HepG2 (cell line): ENCODE data around the gene ARHGDIA. TPM values are rescaled to one million over a fixed set of nuclear protein-coding genes. Genes with fewer than 3 reads are reported as not detected.

ENCODE experiments used
- ATAC-seq: fragments of 200-7000 bp; cut with Tn5 transposase; 3 replicates; pipeline ENCODE4 v1.9.1; 2020; ENCODE audit warnings: mild to moderate bottlenecking, moderate library complexity
- BruUV-seq: library from RNA; stranded (reverse); fragments of 400-500 nt; replicated peaks from 2 replicates; lab custom pipeline; 2021; lab: Mats Ljungman, UMichigan
- CTCF ChIA-PET: fragments of 300-600 bp; formaldehyde crosslinking; extraction: SDS; loops from one replicate; lab custom pipeline; 2021; ENCODE audit warnings: low total read pairs, inconsistent platforms, low intra/inter-chr PET ratio; lab: Yijun Ruan, JAX
- POLR2A ChIA-PET: fragments of 350-600 bp; sonication (Branson Sonifier 250); formaldehyde crosslinking; loops from one replicate; lab custom pipeline; 2020; ENCODE audit warnings: antibody characterized with exemption, inconsistent platforms; lab: Yijun Ruan, JAX
- DNase-seq: peaks from one replicate; pipeline ENCODE4 v3.0.0-alpha.2; 2015; ENCODE audit warnings: low spot score
- FAIRE-seq: peaks from 3 replicates; lab custom pipeline; 2011; peaks lifted over from hg19 to GRCh38; lab: Jason Lieb, UNC
- H2AFZ ChIP-seq: one replicate; pipeline ENCODE4 v1.6.1; 2011; ENCODE audit warnings: low read length, inconsistent platforms
- H3K27ac ChIP-seq: fragments of 300-600 bp; 3 replicates; pipeline ENCODE4 v1.8.0; 2011; ENCODE audit warnings: mixed run types, mild to moderate bottlenecking, mixed read lengths, low read length, inconsistent platforms; ENCODE audit not compliant: insufficient read depth; ENCODE audit errors: extremely low read length
- H3K27me3 ChIP-seq, 2 experiments: fragments of 200-600 bp in 1 of 2; 2 replicates in 1 of 2; 3 replicates in 1 of 2; pipeline versions ENCODE4 v1.6.0 to v1.8.0; 2011; ENCODE audit warnings: low read length in 2 of 2, mild to moderate bottlenecking in 2 of 2, moderate library complexity in 2 of 2, inconsistent platforms in 1 of 2; ENCODE audit not compliant: insufficient read depth in 2 of 2, control insufficient read depth in 1 of 2
- H3K36me3 ChIP-seq, 2 experiments: fragments of 200-600 bp in 1 of 2; replicated peaks in 1 of 2; 2 replicates in 1 of 2; 3 replicates in 1 of 2; pipeline versions ENCODE4 v1.5.1 to v1.8.0; 2011; ENCODE audit warnings: low read length in 2 of 2, inconsistent platforms in 1 of 2; ENCODE audit not compliant: insufficient read depth in 2 of 2, control insufficient read depth in 1 of 2
- H3K4me1 ChIP-seq: 2 replicates; pipeline ENCODE4 v1.5.1; 2012; ENCODE audit warnings: low read length, inconsistent platforms; ENCODE audit not compliant: insufficient read depth
- H3K4me2 ChIP-seq: 2 replicates; pipeline ENCODE4 v1.6.0; 2011; ENCODE audit warnings: low read depth, low read length, inconsistent platforms
- H3K4me3 ChIP-seq, 3 experiments: fragments of 200-600 bp in 1 of 3; sonication (generic), shearing (Covaris generic) in 1 of 3; replicated peaks in 1 of 3; 2 replicates each; pipeline ENCODE4 v1.5.1; 2011 to 2016; ENCODE audit warnings: low read length in 3 of 3, inconsistent platforms in 2 of 3, low read depth in 2 of 3, mild to moderate bottlenecking in 2 of 3, control low read depth in 1 of 3, mixed read lengths in 1 of 3; ENCODE audit not compliant: insufficient read depth in 1 of 3
- H3K79me2 ChIP-seq: one replicate; pipeline ENCODE4 v1.6.1; 2011; ENCODE audit warnings: low read length, inconsistent platforms; ENCODE audit not compliant: insufficient read depth
- H3K9ac ChIP-seq: 2 replicates; pipeline ENCODE4 v1.6.0; 2011; ENCODE audit warnings: mild to moderate bottlenecking, low read depth, low read length, inconsistent platforms; ENCODE audit not compliant: insufficient read depth
- H3K9me3 ChIP-seq: 2 replicates; pipeline ENCODE4 v1.5.1; 2012; ENCODE audit warnings: mild to moderate bottlenecking, low read length
- H4K20me1 ChIP-seq: 2 replicates; pipeline ENCODE4 v1.6.0; 2011; ENCODE audit warnings: inconsistent platforms, mild to moderate bottlenecking, low read length, moderate library complexity; ENCODE audit not compliant: insufficient read depth
- ADNP ChIP-seq: sonication (generic); formaldehyde crosslinking; IDR thresholded peaks from 2 replicates; pipeline ENCODE4 v1.4.0; 2020; ENCODE audit warnings: missing genetic modification reagents
- CCAR2 ChIP-seq: fragments of 200-400 bp; formaldehyde crosslinking; optimal IDR thresholded peaks from 2 replicates; pipeline ENCODE3; 2018; ENCODE audit warnings: low read depth, mild to moderate bottlenecking, low read length, moderate library complexity
- IRX3 ChIP-seq: sonication (generic); formaldehyde crosslinking; IDR thresholded peaks from 2 replicates; pipeline ENCODE4 v1.8.1; 2023; ENCODE audit warnings: mild to moderate bottlenecking, low read depth, missing genetic modification reagents, borderline replicate concordance
- JARID2 ChIP-seq: sonication (generic); formaldehyde crosslinking; IDR thresholded peaks from 2 replicates; pipeline ENCODE4 v1.8.1; 2023; ENCODE audit warnings: missing genetic modification reagents, inconsistent platforms; ENCODE audit not compliant: insufficient replicate concordance
- MLX ChIP-seq: IDR thresholded peaks from 2 replicates; pipeline ENCODE4 v1.6.1; 2016
- NFATC3 ChIP-seq: sonication (generic); formaldehyde crosslinking; IDR thresholded peaks from 2 replicates; pipeline ENCODE4 v1.5.1; 2020; ENCODE audit warnings: mild to moderate bottlenecking, missing genetic modification reagents
- PRDM4 ChIP-seq: sonication (generic); formaldehyde crosslinking; IDR thresholded peaks from 2 replicates; pipeline ENCODE4 v1.9.0; 2021; ENCODE audit warnings: missing genetic modification reagents, borderline replicate concordance
- SP4 ChIP-seq: sonication (generic); formaldehyde crosslinking; IDR thresholded peaks from 2 replicates; pipeline ENCODE4 v1.8.1; 2023; ENCODE audit warnings: mild to moderate bottlenecking, missing genetic modification reagents
- ZBTB1 ChIP-seq: sonication (generic); formaldehyde crosslinking; IDR thresholded peaks from 2 replicates; pipeline ENCODE4 v1.4.0; 2020; ENCODE audit warnings: missing genetic modification reagents, borderline replicate concordance
- ZSCAN30 ChIP-seq: sonication (generic); formaldehyde crosslinking; IDR thresholded peaks from 2 replicates; pipeline ENCODE4 v1.5.0; 2020; ENCODE audit warnings: mild to moderate bottlenecking, missing genetic modification reagents
- WGBS: methylation state at CpG from one replicate; pipeline ENCODE4 v1.1.6; 2017; ENCODE audit warnings: low lambda C conversion rate; 5-methylcytosine and 5-hydroxymethylcytosine counted together
- in situ Hi-C: cut with HindIII; loops from 2 replicates; pipeline ENCODE4 v1.10.0; 2017; ENCODE audit warnings: low pct_unique_long_range_greater_than_20kb; ENCODE audit not compliant: extremely low pct_ligation_motif_present
- intact Hi-C: fragments of 100-400 bp; cut with micrococcal nuclease; formaldehyde crosslinking; loops from one replicate; pipeline ENCODE4 v1.10.0; 2022; ENCODE audit not compliant: unreplicated experiment
- polyA plus RNA-seq, 8 experiments: library from polyadenylated mRNA; depleted of rRNA in 3 of 8; stranded (reverse) in 7 of 8; unstranded in 1 of 8; fragments of >200 nt; fragmentation: Illumina TruSeq in 4 of 8; extraction: Trizol in 4 of 8; gene quantifications; 2 replicates each; pipeline versions ENCODE4 v1.2.1 to v1.2.3, GENCODE V29; 2011 to 2016; ENCODE audit warnings: low read depth in 4 of 8, missing spikeins in 1 of 8, mixed read lengths in 1 of 8; ENCODE audit not compliant: insufficient read depth in 1 of 8
- total RNA-seq, 5 experiments: library from RNA; depleted of rRNA; stranded (reverse); fragments of >200 nt; fragmentation: Illumina TruSeq; extraction: Trizol; gene quantifications; 2 replicates each; pipeline ENCODE4 v1.2.3, GENCODE V29; 2016; ENCODE audit warnings: low read depth in 1 of 5

The ARHGDIA gene
- total and polyA plus RNA-seq, 2 of the 13 experiments (the other 11 are each of a cell fraction or from before 2014, with no cell fraction given) = 40.0 to 64.0 TPM

- in situ Hi-C loops = no loop called here
- ChIA-PET CTCF (no interaction called here), POLR2A (no interaction called here)
- H2AFZ ChIP-seq = no peak overlapping the region
- H4K20me1 ChIP-seq = no peaks in the 10 kb centered on the region; the same call in 1 of the 2 replicates
- TF ChIP-seq SP4 = no peak
- no peak for TF ChIP-seq JARID2 (CRISPR knock-in tag)
- no peak for TF ChIP-seq NFATC3 (CRISPR knock-in tag)
- TF ChIP-seq ZBTB1 (CRISPR knock-in tag) = no peak
- TF ChIP-seq IRX3 (CRISPR knock-in tag) = no peak
- no peak for TF ChIP-seq ADNP (CRISPR knock-in tag)
- TF ChIP-seq ZSCAN30 (CRISPR knock-in tag) = no peak
- no peak for TF ChIP-seq PRDM4
- TF ChIP-seq MLX (CRISPR knock-in tag) = no peak
- no peak for TF ChIP-seq CCAR2
- DNase-seq (no peak), ATAC-seq (no peak), FAIRE-seq (no peak)
- peaks cover 15% of the 10 kb centered on the region for H3K4me1 ChIP-seq
- H3K36me3 ChIP-seq = peaks cover 17 to 34% of the 10 kb centered on the region in 2 experiments; a peak in 4 of 5 replicates
- no peak overlapping the region for H3K4me3 ChIP-seq
- H3K9me3 ChIP-seq = no peaks in the 10 kb centered on the region
- H3K9ac ChIP-seq = no peak overlapping the region
- peaks cover 16% of the 10 kb centered on the region for H3K79me2 ChIP-seq
- BruUV-seq = no TSS peak
- WGBS = 98% methylated on average over 11 of the region's 11 CpGs
- H3K27me3 ChIP-seq = peaks cover 0 to 5% of the 10 kb centered on the region in 2 experiments; a peak in 2 of 5 replicates
- no peak overlapping the region for H3K4me2 ChIP-seq
- H3K27ac ChIP-seq = no peak overlapping the region
- intact Hi-C loops = no loop called here
Observed at GRCh38 chr17:81895400-81895799, 24.3 kb upstream of the ARHGDIA start.
